Fibroblast of lung (primary cell): Measurements from ENCODE around the gene CLPTM1.

Source experiments
- EZH2 ChIP-seq: IDR thresholded peaks from 2 replicates; pipeline ENCODE4 v1.5.1; 2012; ENCODE audit warnings: low read length, control low read depth, mild to moderate bottlenecking; ENCODE audit errors: missing control alignments
- TF ChIP-seq, protein P1 (sequence below), 2 donors: IDR thresholded peaks in 1 of 2; conservative IDR thresholded peaks in 1 of 2; 1 replicate in 1 of 2; 2 replicates in 1 of 2; pipeline ENCODE4 v1.5.1; 2011 to 2012; ENCODE audit warnings: low read length in 2 of 2, control low read depth in 1 of 2, inconsistent platforms in 1 of 2, low read depth in 1 of 2, mild to moderate bottlenecking in 1 of 2

DNA sequence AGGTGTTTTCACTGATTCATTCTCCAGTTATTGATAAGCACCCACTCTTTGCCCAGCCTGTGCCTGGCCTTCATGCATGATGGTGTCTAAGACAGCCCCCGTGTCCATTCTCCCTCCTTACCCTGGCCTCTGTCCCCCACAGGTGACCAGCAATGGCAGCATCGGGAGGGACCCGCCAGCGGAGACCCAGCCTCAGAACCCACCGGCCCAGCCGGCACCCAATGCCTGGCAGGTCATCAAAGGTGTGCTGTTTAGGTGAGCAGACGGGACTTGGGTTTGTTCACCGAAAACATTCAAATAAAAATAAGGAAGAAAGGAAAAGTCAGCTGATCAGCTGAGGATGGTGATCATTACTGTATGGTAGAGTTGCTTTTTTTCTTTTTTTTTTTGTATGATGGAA, 6.6 kb downstream of the CLPTM1 start:
- TF ChIP-seq, protein P1, sequence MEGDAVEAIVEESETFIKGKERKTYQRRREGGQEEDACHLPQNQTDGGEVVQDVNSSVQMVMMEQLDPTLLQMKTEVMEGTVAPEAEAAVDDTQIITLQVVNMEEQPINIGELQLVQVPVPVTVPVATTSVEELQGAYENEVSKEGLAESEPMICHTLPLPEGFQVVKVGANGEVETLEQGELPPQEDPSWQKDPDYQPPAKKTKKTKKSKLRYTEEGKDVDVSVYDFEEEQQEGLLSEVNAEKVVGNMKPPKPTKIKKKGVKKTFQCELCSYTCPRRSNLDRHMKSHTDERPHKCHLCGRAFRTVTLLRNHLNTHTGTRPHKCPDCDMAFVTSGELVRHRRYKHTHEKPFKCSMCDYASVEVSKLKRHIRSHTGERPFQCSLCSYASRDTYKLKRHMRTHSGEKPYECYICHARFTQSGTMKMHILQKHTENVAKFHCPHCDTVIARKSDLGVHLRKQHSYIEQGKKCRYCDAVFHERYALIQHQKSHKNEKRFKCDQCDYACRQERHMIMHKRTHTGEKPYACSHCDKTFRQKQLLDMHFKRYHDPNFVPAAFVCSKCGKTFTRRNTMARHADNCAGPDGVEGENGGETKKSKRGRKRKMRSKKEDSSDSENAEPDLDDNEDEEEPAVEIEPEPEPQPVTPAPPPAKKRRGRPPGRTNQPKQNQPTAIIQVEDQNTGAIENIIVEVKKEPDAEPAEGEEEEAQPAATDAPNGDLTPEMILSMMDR (conservative IDR thresholded peaks at IDR 0.05 in 1 of 2, IDR thresholded peaks at IDR 0.05 in 1 of 2; ENCODE audit: low read depth in 1 of 2, low read length in 2 of 2): no peak
- TF ChIP-seq EZH2: no peak
